NCI-H146 treated with DMSO at 0.1 percent for 48 hours (cell line): ENCODE data around the gene SCEL.

ENCODE experiments used
- DNase-seq: peaks from one replicate; lab custom pipeline; 2025; ENCODE audit not compliant: unreplicated experiment; lab: John Stamatoyannopoulos, UW

The SCEL gene

GRCh38 chr13:77554069-77554468 is 18.6 kb downstream of the SCEL start:
- no peak for DNase-seq

- no peak for DNase-seq
These were observed 19.7 kb downstream of the SCEL start for GRCh38 chr13:77555246-77555645.

- DNase-seq: no peak
These were observed 22.5 kb downstream of the SCEL start for GRCh38 chr13:77558016-77558415.

GRCh38 chr13:77563111-77563510 is 27.6 kb downstream of the SCEL start:
- no peak for DNase-seq

GRCh38 chr13:77565635-77566034 is 30.1 kb downstream of the SCEL start:
- peak; percentile 7 for DNase-seq

GRCh38 chr13:77571956-77572355 is 36.5 kb downstream of the SCEL start:
- no peak for DNase-seq

- no peak for DNase-seq
These were observed 38.6 kb downstream of the SCEL start for GRCh38 chr13:77574096-77574495.

- no peak for DNase-seq
These were observed 44.5 kb downstream of the SCEL start for GRCh38 chr13:77579959-77580358.

GRCh38 chr13:77580748-77581147 is 45.2 kb downstream of the SCEL start:
- DNase-seq: no peak

GRCh38 chr13:77583581-77583980 is 48.1 kb downstream of the SCEL start:
- DNase-seq: no peak

GRCh38 chr13:77584106-77584505 is 48.6 kb downstream of the SCEL start:
- DNase-seq: no peak

- no peak for DNase-seq
These were observed 59.8 kb downstream of the SCEL start for GRCh38 chr13:77595166-77595810.

- DNase-seq: no peak
These were observed 61.3 kb downstream of the SCEL start for GRCh38 chr13:77596777-77597176.

GRCh38 chr13:77599351-77599750 is 63.8 kb downstream of the SCEL start:
- DNase-seq: no peak

- no peak for DNase-seq
These were observed 65.2 kb downstream of the SCEL start for GRCh38 chr13:77600701-77601100.

GRCh38 chr13:77611068-77611467 is 75.6 kb downstream of the SCEL start:
- no peak for DNase-seq

- no peak for DNase-seq
These were observed 80.5 kb downstream of the SCEL start for GRCh38 chr13:77616027-77616426.

- DNase-seq: no peak
These were observed 84.1 kb downstream of the SCEL start for GRCh38 chr13:77619655-77620054.

GRCh38 chr13:77620138-77620537 is 84.6 kb downstream of the SCEL start:
- no peak for DNase-seq

- DNase-seq: no peak
These were observed 88.3 kb downstream of the SCEL start for GRCh38 chr13:77623806-77624205.

- no peak for DNase-seq
These were observed 92.7 kb downstream of the SCEL start for GRCh38 chr13:77628170-77628569.

GRCh38 chr13:77637588-77637987 is 102.1 kb downstream of the SCEL start:
- DNase-seq: no peak

- no peak for DNase-seq
These were observed 114.9 kb downstream of the SCEL start for GRCh38 chr13:77650409-77650808.
